Right atrium auricular region (tissue), 2 donors: ENCODE results near the gene SCN4A. TPM values are rescaled to one million over a fixed set of nuclear protein-coding genes. Genes with fewer than 3 reads are reported as not detected.

Experiments
- DNase-seq: peaks from one replicate; pipeline ENCODE4 v3.0.0-alpha.2; 2019; ENCODE audit warnings: low spot score
- H3K27ac ChIP-seq, 2 donors: fragments of 200-600 bp; sonication (generic); 1 replicate in 1 of 2; 2 replicates in 1 of 2; pipeline ENCODE4 v1.5.1; 2016 to 2019
- H3K27me3 ChIP-seq, 2 donors: fragments of 200-600 bp; sonication (generic); one replicate each; pipeline versions ENCODE4 v1.5.1 to v1.6.0; 2017 to 2019
- H3K36me3 ChIP-seq: fragments of 200-600 bp; sonication (generic); one replicate; pipeline ENCODE4 v1.5.1; 2016
- H3K4me1 ChIP-seq, 2 donors: fragments of 200-600 bp; sonication (generic); one replicate each; pipeline versions ENCODE4 v1.5.1 to v1.6.0; 2017 to 2019
- H3K4me3 ChIP-seq, 2 donors: fragments of 200-600 bp; sonication (generic); 1 replicate in 1 of 2; 2 replicates in 1 of 2; pipeline ENCODE4 v1.5.1; 2017 to 2019; ENCODE audit warnings: mild to moderate bottlenecking in 1 of 2, moderate library complexity in 1 of 2
- H3K9me3 ChIP-seq, 2 donors: fragments of 200-600 bp; sonication (generic); one replicate each; pipeline ENCODE4 v1.5.1; 2019
- total RNA-seq, 2 donors: library from RNA; depleted of rRNA; stranded (reverse); fragments of >200 nt; gene quantifications; one replicate each; pipeline ENCODE4 v1.1.0, GENCODE V29; 2016
- TF ChIP-seq, protein P1 (sequence below), 2 donors: fragments of 200-600 bp; sonication (generic); IDR thresholded peaks; one replicate each; pipeline ENCODE4 v1.5.1; 2019; ENCODE audit warnings: antibody characterized with exemption in 2 of 2

The SCN4A gene
- total RNA-seq, 2 donors from 2014 or later, result 0.74 to 2.5 TPM

DNA sequence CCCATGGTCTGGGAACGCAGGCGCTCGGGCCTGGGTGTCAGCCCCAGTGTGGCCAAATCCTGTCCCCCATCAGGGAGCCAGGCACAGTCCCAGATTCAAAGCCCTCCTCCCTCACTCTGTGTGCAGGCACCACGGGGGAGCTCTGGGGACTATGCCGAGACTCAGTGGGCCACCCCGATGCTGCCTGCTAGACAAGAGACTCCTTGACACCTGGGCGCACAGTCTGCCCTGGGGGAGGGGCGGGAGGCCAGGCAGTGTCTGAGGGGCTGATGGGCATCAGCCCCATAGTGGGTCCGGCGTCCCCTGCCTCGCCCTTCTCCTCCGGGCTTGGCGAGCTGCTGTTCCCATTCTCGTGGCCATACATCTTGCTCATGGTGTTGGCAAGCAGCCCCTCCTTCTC, 32.1 kb downstream of the SCN4A start:
- no peaks in the 10 kb centered on the region for H3K4me1 ChIP-seq
- TF ChIP-seq, protein P1, sequence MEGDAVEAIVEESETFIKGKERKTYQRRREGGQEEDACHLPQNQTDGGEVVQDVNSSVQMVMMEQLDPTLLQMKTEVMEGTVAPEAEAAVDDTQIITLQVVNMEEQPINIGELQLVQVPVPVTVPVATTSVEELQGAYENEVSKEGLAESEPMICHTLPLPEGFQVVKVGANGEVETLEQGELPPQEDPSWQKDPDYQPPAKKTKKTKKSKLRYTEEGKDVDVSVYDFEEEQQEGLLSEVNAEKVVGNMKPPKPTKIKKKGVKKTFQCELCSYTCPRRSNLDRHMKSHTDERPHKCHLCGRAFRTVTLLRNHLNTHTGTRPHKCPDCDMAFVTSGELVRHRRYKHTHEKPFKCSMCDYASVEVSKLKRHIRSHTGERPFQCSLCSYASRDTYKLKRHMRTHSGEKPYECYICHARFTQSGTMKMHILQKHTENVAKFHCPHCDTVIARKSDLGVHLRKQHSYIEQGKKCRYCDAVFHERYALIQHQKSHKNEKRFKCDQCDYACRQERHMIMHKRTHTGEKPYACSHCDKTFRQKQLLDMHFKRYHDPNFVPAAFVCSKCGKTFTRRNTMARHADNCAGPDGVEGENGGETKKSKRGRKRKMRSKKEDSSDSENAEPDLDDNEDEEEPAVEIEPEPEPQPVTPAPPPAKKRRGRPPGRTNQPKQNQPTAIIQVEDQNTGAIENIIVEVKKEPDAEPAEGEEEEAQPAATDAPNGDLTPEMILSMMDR (IDR thresholded peaks at IDR 0.05), result no peak
- no peaks in the 10 kb centered on the region for H3K36me3 ChIP-seq
- DNase-seq, result no peak
- no peaks in the 10 kb centered on the region for H3K9me3 ChIP-seq
- no peaks in the 10 kb centered on the region for H3K27me3 ChIP-seq
- no peak overlapping the region for H3K4me3 ChIP-seq
- H3K27ac ChIP-seq, result no peak overlapping the region

DNA sequence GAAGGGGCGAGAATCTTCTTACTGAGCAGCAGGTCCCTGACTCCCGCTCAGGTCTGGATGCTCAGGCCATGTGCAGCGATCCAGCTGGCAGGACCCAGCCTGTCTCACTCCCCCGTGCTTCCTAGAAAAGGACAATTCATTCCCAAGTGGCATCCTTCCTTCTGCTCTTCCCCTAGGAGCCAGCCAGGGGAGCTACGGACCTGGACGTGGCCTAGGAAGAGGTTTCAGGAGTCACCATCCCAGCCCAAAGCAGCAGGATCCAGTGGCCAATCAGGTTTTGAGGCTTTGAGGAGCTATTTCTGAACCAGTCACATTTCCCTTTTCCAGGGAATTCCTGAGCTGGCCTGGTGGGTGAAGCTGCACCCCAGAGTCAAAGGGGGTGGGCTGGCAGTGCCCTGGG, 32.8 kb downstream of the SCN4A start:
- no peak for DNase-seq

DNA sequence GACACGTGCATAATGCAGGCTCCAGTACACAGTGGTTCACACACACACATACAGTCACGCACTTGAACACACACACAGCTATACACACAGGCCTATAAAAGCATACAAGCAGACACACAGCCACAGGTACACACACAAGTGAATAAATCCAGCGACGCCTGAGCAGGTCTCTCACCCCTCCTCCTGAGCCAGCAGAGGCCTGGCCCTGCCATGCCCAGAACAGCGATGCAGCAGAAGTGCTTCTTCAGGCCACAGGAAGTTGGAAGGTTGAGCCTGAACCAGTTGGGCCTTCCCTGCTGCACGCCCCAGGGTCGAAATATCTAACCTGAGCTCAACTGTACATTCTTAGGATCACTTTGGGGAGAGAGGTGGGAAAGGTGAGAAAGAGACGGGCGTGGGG, 33.3 kb downstream of the SCN4A start:
- Histone ChIP-seq H3K4me1 (no peaks in the 10 kb centered on the region), H3K27ac (no peak overlapping the region), H3K9me3 (no peaks in the 10 kb centered on the region), H3K36me3 (no peaks in the 10 kb centered on the region), H3K27me3 (no peaks in the 10 kb centered on the region), H3K4me3 (no peak overlapping the region)
- no peak for DNase-seq
- TF ChIP-seq, protein P1 (IDR thresholded peaks at IDR 0.05), result no peak

More for the DNA sequence above, 32.8 kb downstream of the SCN4A start:
- Histone ChIP-seq H3K4me1 (no peaks in the 10 kb centered on the region), H3K27me3 (no peaks in the 10 kb centered on the region), H3K9me3 (no peaks in the 10 kb centered on the region), H3K36me3 (no peaks in the 10 kb centered on the region), H3K27ac (no peak overlapping the region), H3K4me3 (no peak overlapping the region)
- TF ChIP-seq, protein P1 (IDR thresholded peaks at IDR 0.05), result no peak

DNA sequence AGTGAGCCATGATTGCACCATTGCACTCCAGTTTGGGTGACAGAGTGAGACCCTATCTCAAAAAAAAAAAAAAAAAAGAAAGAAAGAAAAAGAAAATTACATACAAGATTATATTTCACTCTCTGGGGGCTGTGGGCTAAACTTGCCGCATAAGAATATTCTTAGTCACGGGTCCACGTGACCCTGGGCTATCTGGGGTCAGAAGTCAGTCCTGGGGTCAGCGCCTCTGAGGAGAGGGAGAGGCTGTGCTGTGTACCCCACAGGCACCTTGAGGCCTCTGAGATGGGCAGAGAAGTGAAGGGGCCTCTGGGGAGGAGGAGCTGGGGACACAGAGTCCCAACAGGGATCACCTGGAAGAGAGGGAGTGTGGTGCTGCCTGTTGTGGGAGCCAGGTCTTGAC, 34.8 kb downstream of the SCN4A start:
- no peaks in the 10 kb centered on the region for H3K27me3 ChIP-seq
- H3K27ac ChIP-seq, result no peak overlapping the region
- no peaks in the 10 kb centered on the region for H3K36me3 ChIP-seq
- no peaks in the 10 kb centered on the region for H3K9me3 ChIP-seq
- no peaks in the 10 kb centered on the region for H3K4me1 ChIP-seq
- H3K4me3 ChIP-seq, result no peak overlapping the region
- TF ChIP-seq, protein P1 (IDR thresholded peaks at IDR 0.05), result no peak
- DNase-seq, result no peak

DNA sequence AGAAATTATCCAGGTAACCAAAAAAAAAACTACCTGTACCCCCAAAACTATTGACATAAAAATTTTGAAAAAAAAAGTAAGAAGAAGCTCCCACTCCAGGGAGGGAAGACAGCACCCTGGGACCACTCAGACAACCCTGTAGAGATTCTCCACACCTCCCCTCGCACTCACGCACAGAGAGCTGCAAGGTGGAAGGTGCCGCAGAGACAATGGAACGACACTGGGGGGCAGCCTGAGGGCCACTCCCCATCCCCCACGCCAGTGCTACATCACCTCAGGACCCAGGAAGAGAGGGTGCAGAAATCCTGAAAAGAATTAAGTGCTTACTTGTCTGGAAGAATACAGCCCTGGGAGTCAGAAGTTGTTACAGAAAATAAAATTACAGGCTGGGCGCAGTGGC, 35.4 kb downstream of the SCN4A start:
- no peak for DNase-seq
- no peak overlapping the region for H3K27ac ChIP-seq
- H3K36me3 ChIP-seq, result no peaks in the 10 kb centered on the region
- no peaks in the 10 kb centered on the region for H3K4me1 ChIP-seq
- TF ChIP-seq, protein P1 (IDR thresholded peaks at IDR 0.05), result no peak
- no peaks in the 10 kb centered on the region for H3K9me3 ChIP-seq
- H3K27me3 ChIP-seq, result no peaks in the 10 kb centered on the region
- H3K4me3 ChIP-seq, result no peak overlapping the region
